Right forelimb (tissue), 1 donor: ENCODE results near the gene SHROOM3.

Source experiments
- DNase-seq: peaks from one replicate; pipeline ENCODE4 v3.0.0-alpha.2; 2018

Gene SHROOM3

DNA sequence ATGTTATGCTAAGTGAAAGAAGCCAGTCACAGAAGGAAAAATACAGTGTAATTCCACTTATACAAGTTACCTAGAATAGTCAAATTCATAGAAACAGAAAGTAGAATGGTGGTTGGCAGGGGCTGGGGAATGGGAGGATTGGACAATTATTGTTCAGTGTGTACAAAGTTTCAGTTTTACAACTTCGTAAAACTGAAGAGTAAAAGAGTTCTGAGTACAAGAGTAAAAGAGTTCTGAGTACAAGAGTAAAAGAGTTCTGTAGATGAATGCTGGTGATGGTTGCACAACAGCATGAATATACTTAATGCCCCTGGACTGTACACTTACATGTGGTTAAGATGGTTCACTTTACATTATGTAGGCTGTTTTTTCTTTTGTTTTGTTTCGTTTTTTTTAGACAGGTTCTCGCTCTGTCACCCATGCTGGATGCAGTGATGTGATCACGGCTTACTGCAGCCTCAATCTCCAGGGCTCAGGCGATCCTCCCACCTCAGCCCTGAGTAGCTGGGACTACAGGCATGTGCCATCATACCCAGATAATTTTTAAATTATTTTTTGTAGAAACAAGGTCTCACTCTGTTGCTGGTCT lies 232.0 kb downstream of the SHROOM3 start:
- no peak for DNase-seq

DNA sequence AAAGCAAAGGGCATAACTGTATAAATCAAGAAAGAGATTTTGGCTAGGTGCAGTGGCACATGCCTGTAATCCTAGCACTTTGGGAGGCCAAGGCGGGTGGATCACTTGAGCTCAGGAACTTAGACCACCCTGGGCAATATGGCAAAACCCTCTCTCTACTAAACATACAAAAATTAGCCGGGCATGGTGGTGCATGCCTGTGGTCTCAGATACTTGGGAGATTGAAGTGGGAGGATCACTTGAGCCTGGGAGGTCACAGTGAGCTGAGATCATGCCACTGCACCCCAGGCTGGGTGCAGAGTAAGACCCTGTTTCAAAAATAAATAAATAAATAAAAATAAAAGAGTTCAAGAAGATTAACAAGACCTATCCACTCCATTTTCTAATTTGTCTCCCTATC lies 235.6 kb downstream of the SHROOM3 start:
- no peak for DNase-seq

DNA sequence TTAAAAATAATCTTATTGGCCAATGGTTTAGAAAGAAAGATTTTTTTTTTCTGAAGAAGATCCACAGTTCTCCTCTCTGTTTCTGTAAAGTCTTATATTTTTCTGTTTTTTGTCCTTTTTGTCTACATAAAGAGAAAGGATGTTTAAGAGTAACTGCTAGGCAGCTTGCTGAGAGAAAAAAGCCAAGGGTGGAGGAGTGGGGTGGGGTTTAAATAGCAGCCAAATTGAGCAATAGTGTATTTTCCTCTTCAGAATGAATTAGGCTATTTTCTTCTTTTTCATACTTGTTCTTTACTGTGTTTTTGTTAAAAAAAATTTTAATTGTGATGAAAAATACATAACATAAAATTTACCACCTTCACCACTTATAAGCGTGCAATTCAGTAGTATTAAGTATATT lies 238.3 kb downstream of the SHROOM3 start:
- DNase-seq, result no peak

DNA sequence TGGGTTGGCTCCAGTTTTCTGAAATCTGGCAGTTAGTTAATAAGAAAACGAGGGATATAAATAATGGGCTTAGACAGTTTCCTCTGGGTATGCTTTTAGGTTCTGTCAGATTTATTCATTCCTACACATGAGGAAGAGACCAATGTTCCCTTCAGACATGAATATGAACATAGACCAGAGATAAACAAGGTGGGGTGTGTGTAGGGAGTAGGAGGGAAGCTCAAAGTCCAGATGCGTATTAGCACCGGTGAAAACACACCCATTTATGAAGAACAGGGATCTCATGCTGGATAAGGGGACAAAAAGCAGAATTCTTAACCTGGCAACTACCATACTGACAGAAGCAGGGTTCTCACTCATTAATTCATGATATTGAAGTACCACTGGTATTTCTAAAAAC lies 240.0 kb downstream of the SHROOM3 start:
- DNase-seq, result no peak

DNA sequence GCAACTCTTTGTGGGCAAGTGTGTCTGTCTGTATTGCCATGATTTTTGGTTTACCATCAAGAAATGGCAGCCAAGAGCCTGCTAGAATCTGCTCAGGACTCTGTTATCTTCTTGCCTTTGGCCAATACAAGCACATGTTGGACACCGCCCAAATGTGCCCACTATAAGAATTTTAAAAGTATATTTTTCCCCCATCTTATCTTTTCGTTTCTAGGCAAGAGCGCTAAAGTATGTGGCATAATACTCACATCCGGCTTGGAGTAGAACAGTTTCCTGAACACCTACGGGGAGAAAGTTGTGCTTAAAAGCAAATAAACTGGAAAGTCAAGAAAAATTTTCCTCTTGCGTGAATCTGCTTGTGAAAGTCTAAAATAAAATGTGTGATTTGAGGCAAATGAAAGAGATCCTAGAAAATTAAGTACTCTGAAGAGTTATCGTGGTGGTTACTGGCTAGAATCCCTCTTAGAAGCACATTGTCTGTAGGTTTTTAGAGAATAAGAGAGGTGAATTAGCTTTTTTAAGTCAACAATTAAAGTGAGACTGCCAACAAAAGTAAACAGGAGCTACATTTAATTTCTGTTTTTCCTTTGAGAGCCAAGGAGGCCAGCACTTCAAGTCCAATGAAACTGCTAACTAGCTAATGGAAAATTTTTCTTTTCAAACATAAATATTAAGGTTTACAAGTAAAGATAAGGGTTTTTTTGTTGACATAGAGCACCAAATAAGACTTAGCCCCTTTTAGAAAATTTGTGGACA lies 242.7 kb downstream of the SHROOM3 start:
- DNase-seq, result no peak

DNA sequence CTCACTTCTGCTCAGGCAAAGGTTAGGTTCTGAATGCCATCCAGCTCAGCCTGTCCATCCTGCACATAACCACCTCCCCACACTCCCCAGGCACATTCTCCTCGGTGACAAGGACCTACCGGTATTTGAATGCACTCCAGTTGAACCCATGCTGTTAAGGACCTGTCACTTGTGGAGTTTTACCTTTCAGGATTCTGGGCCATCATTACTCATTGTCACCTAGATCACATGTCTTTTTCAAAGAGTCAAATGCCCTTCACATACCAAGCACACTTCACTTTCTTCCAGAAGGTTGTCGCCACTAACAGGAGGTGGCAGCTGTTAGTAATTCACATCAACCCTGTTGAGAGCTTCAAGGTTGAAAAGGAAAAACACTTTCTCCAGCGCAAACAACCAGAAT lies 244.7 kb downstream of the SHROOM3 start:
- no peak for DNase-seq

DNA sequence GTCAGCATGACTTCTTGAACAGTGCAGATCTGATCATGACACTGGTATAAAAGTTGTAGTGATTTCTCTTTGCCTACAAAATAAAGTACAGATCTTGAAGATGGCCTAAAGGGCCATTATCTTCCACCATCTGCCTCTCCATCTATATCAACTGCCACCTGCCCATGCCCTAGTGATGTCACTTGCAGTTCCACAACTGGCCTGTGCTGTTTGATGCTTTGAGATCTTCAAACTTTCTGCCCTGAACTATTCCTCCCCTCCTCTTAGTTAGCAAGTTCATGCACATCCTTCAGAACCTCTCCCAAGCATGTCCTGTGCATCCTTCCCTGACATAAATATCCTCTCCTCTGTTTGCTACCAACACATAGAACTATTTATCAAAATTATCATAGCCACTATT lies 245.9 kb downstream of the SHROOM3 start:
- no peak for DNase-seq

DNA sequence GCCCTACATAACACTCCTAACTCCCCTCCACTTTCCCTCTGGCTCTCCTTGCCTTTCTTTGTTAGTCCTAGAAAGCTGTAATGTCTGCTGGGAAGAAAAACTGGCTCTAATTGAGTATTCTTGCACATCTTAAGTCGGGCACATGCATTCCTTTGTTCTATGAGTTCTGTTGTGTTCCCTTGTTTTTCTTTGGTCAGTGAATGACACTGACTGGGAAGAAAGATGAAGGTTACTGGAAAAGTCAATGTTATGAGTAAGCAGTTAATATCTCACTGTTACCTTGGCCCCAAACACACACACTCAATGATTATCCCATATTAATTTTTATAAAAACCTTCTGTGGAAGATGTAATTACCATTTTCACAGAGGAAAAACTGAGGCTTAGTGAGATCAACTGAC lies 247.0 kb downstream of the SHROOM3 start:
- no peak for DNase-seq

DNA sequence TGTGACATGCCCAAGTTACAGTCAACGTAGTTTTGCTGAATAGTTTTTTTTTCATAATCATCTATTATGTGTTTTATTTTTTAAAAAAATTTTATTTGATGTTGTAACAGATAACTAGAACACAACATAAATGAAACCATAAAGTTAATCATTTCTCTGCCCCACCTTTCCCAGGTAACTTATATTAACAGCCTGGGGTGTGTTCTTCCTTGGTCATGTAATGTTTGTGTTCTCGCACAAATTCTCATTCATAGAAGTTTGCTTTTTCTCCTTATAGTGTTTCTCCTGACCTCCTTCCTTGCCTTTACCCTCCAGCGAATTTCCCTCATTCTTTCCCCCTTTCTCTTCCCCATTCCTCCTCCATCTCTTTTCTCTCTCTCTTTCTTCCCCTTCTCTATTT lies 248.1 kb downstream of the SHROOM3 start:
- DNase-seq, result no peak

DNA sequence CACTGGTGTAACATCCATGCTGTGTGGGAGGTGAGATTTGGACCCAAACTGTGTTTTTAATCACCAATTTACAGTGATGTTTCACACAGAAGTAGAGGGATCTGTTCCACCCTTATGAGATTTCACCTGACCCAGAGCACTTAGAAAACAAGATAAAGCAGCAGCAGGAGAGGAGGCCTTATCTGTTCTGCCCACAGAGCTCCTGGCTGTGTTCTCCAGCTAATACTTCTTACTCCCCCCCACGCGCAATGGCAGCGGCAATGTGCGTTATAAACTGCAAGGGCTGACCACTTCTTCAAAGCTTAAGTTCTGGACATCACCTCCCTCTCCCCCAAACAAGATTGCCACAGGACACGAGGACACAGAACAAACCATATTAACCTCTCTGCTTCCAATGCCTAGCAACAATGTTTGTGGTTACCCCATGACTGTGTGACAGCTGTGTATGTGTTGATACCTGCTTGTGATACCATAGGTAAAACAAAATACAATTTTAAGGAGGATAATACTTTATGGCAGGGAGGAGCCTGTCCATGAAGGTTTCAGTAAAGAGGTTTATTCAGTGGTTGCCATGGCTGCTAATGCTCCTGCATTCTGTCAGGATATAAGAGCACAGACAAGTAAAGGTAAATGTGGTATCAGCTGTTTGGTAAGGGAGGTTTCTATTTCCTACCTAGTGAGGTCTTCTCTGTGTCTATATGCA lies 252.9 kb downstream of the SHROOM3 start:
- DNase-seq, result no peak

DNA sequence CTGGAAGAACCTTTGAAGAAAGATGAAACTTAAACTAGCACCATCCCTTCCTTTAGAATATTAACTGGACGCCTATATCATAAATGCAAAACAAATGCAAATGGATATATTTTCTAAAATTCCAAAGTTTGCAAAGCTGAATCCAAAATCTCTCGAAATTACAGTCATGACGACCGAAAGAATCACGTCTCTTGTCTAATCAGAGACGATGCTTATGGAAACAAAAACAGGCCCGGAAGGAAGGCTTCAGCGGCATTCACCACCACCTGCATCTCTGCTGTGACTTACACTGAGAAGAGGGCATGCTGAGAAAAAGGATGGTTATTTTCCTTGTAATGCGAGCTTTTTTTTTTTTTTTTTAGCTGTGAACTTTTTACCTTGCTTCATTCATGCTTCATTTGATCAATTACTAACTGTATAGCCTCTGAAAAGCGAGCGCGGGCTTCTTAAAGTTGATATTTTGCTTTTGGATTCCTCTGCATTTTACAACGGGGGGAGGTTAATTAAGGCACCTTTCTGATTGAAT lies 253.7 kb downstream of the SHROOM3 start:
- DNase-seq, result no peak

DNA sequence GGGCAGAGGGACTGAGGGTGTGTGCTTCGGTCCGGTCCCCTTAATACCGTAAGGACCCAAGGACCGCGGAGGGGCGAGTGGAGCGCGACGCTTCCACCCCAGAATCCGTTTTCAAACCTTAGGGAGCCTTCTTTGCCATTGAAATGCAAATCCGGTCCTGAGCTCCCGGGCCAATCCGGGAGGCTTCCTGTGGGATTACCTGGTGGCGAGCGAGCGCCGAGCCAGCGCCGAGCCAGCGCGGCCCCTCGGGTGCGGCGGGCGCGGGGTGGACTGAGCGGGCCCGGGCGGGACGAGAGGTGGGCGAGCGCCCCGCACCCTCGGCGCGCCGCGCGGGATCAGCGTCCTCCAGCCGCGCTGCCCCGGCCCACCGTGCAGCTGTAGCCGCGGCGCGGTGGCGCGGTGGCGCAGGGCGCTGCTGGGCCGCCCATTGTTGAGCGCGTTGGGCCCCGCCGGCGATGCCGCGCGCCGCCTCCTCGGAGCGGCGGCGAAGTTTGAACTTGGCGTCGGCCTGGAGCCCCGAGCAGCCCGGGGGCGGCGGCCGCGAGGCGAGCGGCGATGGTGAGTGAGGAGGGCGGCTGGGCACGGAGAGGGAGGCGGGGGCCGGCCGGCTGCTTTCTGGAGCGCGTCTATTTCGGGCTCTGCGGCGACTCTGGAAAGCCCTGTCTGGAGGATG lies 254.3 kb downstream of the SHROOM3 start:
- DNase-seq, result peak; percentile 75

DNA sequence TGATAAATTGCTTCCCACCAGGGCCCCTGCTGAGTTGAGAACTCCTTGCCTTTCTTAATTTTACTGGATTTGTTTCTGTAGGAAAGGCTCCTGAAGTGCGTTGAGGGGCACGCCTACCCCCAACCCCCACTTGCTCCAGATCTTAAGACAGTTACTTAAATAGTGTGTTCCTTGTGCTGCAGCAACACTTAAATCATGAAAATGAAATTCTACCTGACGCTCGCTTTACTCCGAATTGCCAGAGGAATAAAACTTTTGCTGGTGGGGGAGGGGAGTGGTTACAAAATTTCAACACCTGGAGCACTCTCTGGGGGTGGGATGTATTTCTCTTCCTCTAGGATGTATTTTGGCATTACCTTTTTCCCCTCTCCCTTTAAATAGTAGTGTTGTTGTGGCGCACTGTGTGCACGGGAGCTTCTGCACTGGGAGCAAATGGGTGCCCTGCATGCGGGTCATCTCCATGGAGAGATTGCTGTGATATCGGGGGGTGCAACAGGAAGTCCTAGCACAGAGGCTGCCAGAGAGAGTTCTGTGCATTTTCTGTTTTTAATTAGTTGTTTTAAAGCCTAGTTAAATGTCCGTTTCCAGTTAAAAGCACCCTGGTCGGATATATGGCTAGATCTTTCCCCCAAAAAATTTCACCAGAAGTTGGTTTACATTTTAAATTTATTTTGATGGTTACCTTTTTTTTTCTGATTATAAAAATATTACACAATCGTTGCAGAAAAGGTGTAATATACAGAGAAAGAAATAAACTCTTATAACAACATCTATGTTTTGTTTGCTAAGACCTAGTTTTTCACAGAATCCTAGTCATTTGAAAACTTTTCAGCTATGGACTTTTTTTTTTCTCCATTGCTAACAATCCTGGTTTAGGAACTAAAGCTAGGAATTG lies 255.2 kb downstream of the SHROOM3 start:
- peak; percentile 55 for DNase-seq

DNA sequence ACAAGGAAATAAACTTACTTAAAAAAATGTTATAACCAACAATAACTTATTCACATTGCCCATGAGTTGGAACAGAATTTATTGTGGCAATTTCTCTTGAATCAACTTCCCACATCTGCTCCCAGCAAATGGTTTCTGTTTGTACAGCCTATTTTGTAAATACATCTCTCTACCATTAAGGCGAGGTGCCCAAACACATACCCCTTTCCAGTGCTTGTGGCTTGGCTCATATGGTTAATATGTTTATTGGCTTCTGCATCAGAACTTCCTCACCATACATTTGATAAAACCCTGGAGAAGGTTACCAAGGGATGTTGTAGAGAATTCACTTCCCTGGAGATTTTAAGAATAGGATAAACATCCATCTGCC lies 255.9 kb downstream of the SHROOM3 start:
- no peak for DNase-seq

DNA sequence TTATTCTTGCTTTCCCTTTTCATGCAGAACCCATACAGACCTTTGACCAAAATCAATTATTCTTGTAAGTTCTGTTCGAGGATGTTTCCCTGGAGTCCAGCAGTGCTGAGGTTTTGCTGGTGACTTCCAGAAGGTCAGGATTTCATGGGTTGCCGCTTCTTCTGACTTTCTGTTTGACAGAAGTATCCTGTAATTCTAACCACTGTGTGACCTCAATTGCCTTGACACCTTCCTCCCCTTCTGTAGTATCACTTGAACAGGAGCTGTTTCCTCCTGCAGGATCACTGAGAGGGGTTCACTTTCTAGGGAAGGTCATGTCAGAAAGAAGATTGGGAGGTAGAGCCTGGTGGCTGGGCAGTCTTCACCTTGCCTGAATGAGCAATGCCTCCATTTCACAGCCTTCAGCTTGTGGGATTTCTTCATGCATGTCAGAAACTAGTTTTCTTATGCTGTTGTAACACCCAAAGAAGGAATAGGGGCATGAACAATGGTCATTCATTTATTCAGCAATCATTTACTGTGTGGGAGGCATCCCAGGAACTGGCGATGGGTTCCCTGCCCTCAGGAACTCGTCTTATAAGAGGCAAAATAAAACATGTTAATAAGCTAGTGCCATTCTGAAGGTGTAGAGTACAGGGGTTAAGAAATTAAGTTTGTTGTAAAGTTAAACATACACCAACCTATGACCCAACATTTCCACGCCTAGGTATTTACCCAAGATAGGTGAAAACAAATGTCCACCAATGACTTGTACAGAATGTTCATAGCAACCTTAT lies 257.0 kb downstream of the SHROOM3 start:
- DNase-seq, result no peak

DNA sequence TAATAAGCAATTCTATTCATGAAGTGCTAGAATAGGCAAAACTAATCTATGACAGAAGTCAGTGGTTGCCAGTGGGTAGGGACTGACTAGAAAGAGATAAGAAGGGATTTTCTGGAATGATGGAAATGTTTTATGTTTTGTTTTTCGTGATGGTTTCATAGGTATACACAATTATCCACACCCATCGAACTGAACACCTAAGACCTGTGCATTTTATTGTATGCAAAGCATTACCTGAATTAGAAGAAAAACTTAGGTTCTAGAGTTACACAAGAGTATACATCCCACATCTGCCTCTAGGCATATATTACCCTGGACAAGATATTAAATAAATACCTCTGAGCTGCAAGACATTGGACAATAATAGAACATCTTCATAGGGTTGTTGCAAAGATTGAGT lies 257.7 kb downstream of the SHROOM3 start:
- no peak for DNase-seq

DNA sequence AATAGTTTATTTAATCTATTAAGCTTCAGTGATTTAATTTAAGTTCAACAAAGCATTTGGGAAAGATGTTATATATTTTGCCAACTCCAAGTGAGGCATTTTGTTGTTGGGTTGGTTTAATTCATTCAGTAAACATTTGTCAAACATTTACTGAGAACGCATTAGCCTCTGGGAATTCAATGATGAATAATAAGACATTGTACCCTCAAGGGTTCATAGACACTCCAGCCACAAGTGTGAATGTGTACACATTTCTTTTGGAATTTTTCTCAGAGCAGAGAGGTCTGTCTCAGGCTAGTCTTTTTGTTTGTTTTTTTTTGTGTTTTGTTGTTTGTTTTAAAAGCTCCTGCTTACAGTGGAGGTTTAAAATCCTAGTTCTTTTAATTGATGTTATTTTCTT lies 259.0 kb downstream of the SHROOM3 start:
- no peak for DNase-seq

DNA sequence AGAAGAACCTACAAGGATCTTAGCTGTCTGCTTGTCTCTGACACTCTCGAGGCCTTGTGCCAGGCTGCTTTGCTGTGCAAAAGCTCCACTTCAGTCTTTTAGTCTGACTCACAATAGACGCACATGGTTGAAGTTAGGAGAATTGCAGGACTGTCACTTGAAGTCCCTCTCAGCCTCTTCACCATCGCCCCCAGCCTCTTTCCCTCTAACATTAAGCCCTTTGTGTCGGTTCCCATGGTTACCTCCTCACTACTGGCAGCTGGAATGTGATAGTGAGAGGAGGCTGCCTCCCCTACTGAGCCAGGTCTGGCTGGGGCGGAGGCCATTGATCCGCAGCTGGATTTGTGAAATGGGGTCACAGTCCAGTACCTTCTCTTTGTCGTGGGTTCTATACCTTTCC lies 261.1 kb downstream of the SHROOM3 start:
- DNase-seq, result no peak

DNA sequence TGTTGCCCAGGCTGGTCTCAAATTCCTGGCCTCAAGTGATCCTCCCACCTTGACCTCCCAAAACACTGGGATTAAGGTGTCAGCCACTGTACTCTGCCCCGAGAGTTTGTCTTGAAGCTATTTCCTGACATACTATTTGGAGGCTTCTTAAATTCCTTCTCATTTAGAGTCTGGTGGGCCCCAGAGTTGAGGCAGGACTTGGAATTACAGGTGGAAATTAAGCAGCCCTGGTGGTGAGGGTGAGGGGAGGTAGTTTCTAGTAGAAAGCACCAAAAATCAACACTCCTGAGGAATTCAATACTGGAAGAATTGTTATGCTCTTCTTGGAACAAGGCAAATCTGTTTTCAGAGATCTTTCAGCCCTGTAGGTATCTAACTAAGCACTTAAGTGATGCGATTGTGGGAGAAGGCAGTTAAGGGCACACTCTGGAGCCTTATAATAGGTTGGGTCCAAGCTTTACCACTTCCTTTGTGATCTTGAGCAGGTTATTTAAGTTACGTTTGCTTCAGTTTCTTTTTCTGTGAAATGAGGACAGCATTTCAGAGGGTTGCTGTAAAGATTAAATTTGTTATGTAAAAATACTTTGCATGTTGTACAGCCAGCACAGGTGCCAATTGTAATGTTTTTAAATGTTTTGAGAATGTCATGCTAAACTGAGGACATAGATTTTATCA lies 262.2 kb downstream of the SHROOM3 start:
- DNase-seq, result no peak

DNA sequence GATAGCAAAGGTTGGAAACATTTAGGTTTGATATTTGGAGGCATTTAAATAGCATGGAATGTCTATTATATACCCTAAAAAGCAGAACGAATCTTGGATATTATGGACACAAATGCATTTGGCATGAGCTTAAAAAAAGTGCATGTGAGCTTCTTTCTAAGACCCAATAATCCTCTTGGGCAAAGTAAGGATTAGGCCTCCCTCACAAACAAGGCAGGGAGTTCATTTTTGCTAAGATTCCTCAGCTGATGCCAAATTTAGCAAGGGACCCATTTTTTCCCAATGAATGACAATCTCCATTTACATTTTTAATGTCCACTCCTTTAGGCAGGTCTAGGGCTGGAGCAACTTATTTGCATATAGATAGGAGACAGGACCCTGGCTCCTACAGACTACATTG lies 263.1 kb downstream of the SHROOM3 start:
- no peak for DNase-seq

DNA sequence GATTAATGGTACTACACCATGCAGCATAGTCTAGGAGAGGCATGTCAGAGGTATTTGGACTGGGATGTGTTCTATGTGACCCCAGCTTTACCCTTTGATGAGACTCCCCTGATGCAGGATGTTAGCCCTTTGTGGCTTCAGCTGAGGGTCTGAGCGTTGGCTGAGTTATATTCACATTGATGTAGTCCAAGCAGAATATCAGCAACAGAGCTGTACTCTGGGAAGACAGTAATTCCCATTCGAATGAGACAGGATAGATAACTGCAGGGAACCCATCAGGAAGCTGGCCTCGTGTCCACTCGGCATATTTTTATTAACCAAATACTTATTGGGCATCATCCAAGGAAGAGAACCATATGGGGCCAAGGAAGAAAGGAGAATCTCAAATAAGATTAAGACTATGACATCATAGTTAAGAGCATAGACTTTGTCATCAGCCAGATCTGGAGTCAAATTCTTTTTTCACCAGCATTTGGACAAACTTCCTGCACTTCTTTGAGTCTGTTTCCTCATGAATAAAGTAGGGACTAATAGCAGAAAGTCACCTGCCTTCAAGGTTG lies 264.8 kb downstream of the SHROOM3 start:
- no peak for DNase-seq
